Astrocyte (in vitro differentiated cells and primary cell): ENCODE measurements around the gene TNFAIP8L3.

Experiments
- EZH2 ChIP-seq: IDR thresholded peaks from 2 replicates; pipeline ENCODE4 v1.6.1; 2012; ENCODE audit warnings: mild to moderate bottlenecking, low read length, inconsistent platforms; ENCODE audit not compliant: insufficient read depth
- TF ChIP-seq, protein P1 (sequence below): IDR thresholded peaks from 2 replicates; pipeline ENCODE4 v1.5.1; 2011; ENCODE audit warnings: low read depth, mild to moderate bottlenecking, inconsistent platforms, low read length, moderate library complexity; ENCODE audit not compliant: insufficient read depth

DNA sequence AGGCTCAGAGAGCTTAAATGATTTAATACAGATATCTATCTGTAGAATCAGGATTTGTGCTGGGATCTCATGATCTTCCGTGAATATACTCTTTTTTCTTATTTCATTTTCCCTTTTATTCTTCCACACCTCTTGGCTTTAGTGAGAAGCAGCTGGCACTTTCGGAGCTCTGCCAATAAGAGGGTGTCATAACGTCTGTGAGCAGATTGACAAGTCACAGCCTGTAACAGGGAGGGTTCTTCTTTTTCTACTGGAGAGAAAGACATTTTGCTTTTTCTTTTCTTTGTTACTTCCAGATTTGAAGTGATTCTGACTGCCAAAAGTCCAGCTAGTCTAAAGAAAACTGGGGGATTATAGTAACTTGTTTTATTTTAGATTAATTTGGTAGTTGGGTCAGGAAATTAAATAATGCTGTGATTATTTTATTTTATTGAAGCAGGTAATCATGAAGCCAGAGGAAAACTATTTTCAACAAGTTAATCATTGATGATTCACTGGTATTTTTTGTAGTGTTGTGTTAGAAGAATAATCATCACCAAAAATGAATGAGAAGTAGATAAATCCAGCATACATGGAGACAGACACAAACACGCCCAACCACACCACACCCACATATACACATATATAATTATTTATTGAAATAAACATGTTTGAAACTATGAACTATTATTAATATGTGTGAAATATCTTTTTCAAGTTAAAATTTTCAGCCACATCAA lies 69.8 kb downstream of the TNFAIP8L3 start:
- TF ChIP-seq, protein P1, sequence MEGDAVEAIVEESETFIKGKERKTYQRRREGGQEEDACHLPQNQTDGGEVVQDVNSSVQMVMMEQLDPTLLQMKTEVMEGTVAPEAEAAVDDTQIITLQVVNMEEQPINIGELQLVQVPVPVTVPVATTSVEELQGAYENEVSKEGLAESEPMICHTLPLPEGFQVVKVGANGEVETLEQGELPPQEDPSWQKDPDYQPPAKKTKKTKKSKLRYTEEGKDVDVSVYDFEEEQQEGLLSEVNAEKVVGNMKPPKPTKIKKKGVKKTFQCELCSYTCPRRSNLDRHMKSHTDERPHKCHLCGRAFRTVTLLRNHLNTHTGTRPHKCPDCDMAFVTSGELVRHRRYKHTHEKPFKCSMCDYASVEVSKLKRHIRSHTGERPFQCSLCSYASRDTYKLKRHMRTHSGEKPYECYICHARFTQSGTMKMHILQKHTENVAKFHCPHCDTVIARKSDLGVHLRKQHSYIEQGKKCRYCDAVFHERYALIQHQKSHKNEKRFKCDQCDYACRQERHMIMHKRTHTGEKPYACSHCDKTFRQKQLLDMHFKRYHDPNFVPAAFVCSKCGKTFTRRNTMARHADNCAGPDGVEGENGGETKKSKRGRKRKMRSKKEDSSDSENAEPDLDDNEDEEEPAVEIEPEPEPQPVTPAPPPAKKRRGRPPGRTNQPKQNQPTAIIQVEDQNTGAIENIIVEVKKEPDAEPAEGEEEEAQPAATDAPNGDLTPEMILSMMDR, result no peak
- no peak for TF ChIP-seq EZH2
